Cardiac fibroblast (primary cell): Measurements from ENCODE around the gene KRT3.

Experiments used
- DNase-seq, 2 donors: peaks; one replicate each; pipeline versions ENCODE4 v3.0.0 to v3.0.0-alpha.2; 2010; ENCODE audit warnings: low read depth in 2 of 2
- H3K4me3 ChIP-seq, 2 donors: replicated peaks in 1 of 2; 1 replicate in 1 of 2; 2 replicates in 1 of 2; pipeline ENCODE4 v1.5.1; 2011; ENCODE audit warnings: low read depth in 2 of 2, low read length in 2 of 2, mild to moderate bottlenecking in 2 of 2, moderate library complexity in 1 of 2
- CTCF ChIP-seq: IDR thresholded peaks from one replicate; pipeline ENCODE4 v1.5.1; 2011; ENCODE audit warnings: low read depth, mild to moderate bottlenecking, low read length, inconsistent platforms

KRT3 gene

GRCh38 chr12:52821826-52822660 lies 26.1 kb upstream of the KRT3 start:
- DNase-seq = peak in 1 of 2 donors; percentile 21
- H3K4me3 ChIP-seq = no peak overlapping the region
- no peak for TF ChIP-seq CTCF

- no peak overlapping the region for H3K4me3 ChIP-seq
- no peak for TF ChIP-seq CTCF
- DNase-seq = no peak
These were observed 25.3 kb upstream of the KRT3 start for GRCh38 chr12:52821071-52821730.

- no peak for DNase-seq
- H3K4me3 ChIP-seq = no peak overlapping the region
- no peak for TF ChIP-seq CTCF
These were observed 24.6 kb upstream of the KRT3 start for GRCh38 chr12:52820521-52820920.

- peak in 1 of 2 donors; percentile 11 for DNase-seq
- no peak overlapping the region for H3K4me3 ChIP-seq
- no peak for TF ChIP-seq CTCF
These were observed 24.0 kb upstream of the KRT3 start for GRCh38 chr12:52819731-52820510.

- H3K4me3 ChIP-seq = no peak overlapping the region
- no peak for TF ChIP-seq CTCF
- DNase-seq = no peak
These were observed 23.0 kb upstream of the KRT3 start for GRCh38 chr12:52818887-52819420.

GRCh38 chr12:52818388-52818787 lies 22.5 kb upstream of the KRT3 start:
- H3K4me3 ChIP-seq = no peak overlapping the region
- no peak for TF ChIP-seq CTCF
- DNase-seq = no peak
